Measurements from ENCODE around the gene TMEM95.

DNA sequence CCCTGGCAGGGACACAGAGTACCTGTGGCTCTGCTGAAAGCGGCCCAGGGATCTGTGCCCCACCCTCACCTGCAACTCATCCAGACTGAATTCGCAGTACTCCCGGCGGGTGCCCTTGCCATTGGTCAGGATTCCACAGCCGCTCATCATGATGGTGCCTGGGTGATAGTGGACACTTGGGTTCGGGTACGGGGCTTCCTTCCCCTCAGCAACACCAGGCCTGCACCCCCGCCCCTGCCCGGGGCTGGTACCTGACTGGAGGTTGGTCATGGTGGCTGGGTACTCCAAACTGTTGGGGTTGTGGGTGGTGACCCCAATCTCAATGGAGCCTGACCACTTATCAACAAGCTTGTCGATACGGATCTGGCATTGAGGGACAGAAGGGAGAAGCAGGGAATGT lies 28.8 kb upstream of the TMEM95 start:
- TF ChIP-seq, protein P1, sequence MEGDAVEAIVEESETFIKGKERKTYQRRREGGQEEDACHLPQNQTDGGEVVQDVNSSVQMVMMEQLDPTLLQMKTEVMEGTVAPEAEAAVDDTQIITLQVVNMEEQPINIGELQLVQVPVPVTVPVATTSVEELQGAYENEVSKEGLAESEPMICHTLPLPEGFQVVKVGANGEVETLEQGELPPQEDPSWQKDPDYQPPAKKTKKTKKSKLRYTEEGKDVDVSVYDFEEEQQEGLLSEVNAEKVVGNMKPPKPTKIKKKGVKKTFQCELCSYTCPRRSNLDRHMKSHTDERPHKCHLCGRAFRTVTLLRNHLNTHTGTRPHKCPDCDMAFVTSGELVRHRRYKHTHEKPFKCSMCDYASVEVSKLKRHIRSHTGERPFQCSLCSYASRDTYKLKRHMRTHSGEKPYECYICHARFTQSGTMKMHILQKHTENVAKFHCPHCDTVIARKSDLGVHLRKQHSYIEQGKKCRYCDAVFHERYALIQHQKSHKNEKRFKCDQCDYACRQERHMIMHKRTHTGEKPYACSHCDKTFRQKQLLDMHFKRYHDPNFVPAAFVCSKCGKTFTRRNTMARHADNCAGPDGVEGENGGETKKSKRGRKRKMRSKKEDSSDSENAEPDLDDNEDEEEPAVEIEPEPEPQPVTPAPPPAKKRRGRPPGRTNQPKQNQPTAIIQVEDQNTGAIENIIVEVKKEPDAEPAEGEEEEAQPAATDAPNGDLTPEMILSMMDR (conservative IDR thresholded peaks at IDR 0.05): no peak
- no peak for TF ChIP-seq EZH2 (IDR thresholded peaks at IDR 0.05; ENCODE audit: low read depth)
